ENCODE data around the gene ADA.
"Not testable (repeated sequence)": the region's sequence is repeated elsewhere in the genome, so short reads cannot be mapped to it uniquely, and the experiment has no call there.

ADA gene

DNA sequence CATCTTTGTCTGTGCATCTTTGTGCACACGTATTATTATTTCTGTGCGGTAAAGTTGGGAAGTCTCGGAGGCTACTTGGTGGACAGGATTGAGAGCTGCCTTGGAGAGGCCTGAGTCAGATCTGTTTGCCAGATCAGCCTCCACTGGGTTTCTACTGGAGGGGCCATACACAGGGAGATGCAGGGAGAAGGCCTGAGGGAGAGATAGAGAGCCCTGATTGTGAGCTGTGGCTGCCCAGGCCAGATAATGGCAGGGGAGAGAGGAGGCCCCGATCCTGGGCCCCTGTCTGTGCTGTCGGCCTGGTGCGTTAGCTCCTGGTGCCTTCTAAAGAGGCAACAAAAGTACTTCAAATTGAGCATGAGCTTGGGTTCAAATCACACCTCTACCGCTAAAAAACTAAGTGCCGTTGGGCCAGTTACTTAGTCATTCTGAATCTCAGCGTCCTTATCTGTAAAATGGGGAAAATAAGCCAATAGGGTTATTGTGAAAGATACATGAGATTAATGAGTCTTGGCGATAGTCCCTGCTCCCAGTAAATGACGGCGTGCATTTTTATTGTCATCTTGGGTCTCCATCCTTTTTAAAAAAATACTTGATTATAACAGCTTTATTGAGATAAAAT, 27.6 kb upstream of the ADA start:
- H3K9me3 ChIP-seq (ENCODE audit: control insufficient read depth, low read length): no peaks in the 10 kb centered on the region
- H3K36me3 ChIP-seq (ENCODE audit: control insufficient read depth, insufficient read depth, low read length): no peaks in the 10 kb centered on the region
- H3K4me3 ChIP-seq (ENCODE audit: insufficient read depth, low read depth, low read length): no peak overlapping the region
- WGBS, 2 experiments: 88 to 92% methylated on average over 12 of the region's 12 CpGs
- no peak overlapping the region for H3K27ac ChIP-seq (ENCODE audit: insufficient read depth, low read depth, low read length, poor library complexity, severe bottlenecking)
- no peaks in the 10 kb centered on the region for H3K27me3 ChIP-seq (ENCODE audit: control insufficient read depth, insufficient read depth, low read length, poor library complexity, severe bottlenecking)
- H3K4me1 ChIP-seq (ENCODE audit: control insufficient read depth, insufficient read depth, low read length): no peaks in the 10 kb centered on the region

DNA sequence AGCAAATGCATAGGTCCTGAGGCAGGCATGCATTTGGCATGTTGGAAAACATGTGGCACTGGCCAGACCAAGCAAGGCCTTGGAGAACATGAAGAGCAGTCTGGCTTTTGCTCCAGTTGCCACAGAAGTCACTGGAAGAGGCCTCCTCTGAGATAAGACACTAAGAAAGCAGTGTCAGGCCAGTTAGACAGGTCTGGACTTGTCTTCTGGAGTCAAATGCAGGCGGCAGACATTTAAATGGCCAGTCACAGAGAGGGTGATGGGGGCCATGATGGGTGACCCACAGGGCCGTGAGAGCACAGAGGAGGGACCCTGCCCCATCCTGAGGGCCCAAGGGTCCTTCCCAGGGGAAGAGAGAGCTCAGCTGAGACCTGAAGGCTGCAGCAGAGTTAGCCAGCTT, 26.7 kb upstream of the ADA start:
- 35 to 36% methylated on average over 2 of the region's 2 CpGs for WGBS, 2 experiments
- H3K36me3 ChIP-seq (ENCODE audit: control insufficient read depth, insufficient read depth, low read length): no peaks in the 10 kb centered on the region
- no peaks in the 10 kb centered on the region for H3K9me3 ChIP-seq (ENCODE audit: control insufficient read depth, low read length)
- H3K27me3 ChIP-seq (ENCODE audit: control insufficient read depth, insufficient read depth, low read length, poor library complexity, severe bottlenecking): no peaks in the 10 kb centered on the region
- no peak overlapping the region for H3K4me3 ChIP-seq (ENCODE audit: insufficient read depth, low read depth, low read length)
- peak overlapping the region; percentile 2 for H3K27ac ChIP-seq (ENCODE audit: insufficient read depth, low read depth, low read length, poor library complexity, severe bottlenecking)
- no peaks in the 10 kb centered on the region for H3K4me1 ChIP-seq (ENCODE audit: control insufficient read depth, insufficient read depth, low read length)

DNA sequence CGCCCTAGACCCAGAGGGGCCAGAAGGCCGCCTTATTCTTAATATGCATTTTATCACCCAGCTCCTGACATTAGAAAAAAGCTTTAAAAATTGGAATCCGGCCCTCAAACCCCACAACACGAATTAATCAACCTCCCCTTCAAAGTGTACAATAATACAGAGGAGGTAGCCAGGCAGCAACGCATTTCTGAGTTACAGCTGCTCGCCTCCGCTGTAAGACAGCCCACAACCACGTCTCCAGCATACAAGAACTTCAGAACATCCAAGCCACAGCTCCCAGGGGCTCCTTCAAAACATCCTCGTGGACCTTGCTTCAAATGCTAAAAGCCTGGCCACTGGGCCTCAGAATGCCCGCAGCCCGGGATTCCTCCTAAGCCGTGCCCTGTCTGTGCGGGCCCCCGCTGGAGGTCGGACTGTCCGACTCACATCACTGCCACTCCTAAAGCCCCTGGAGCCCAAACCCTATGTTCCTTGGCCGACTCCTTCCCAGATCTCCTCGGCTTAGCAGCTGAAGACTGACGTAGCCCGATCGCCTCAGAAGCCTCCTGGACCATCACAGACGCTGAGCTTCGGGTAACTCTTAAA, 20.9 kb upstream of the ADA start:
- not testable (repeated sequence) for H3K27me3 ChIP-seq (ENCODE audit: control insufficient read depth, insufficient read depth, low read length, poor library complexity, severe bottlenecking); H3K36me3 ChIP-seq (ENCODE audit: control insufficient read depth, insufficient read depth, low read length); H3K4me3 ChIP-seq (ENCODE audit: insufficient read depth, low read depth, low read length); H3K4me1 ChIP-seq (ENCODE audit: control insufficient read depth, insufficient read depth, low read length); H3K9me3 ChIP-seq (ENCODE audit: control insufficient read depth, low read length); H3K27ac ChIP-seq (ENCODE audit: insufficient read depth, low read depth, low read length, poor library complexity, severe bottlenecking)
- 93 to 96% methylated on average over 23 of the region's 23 CpGs for WGBS, 2 experiments

DNA sequence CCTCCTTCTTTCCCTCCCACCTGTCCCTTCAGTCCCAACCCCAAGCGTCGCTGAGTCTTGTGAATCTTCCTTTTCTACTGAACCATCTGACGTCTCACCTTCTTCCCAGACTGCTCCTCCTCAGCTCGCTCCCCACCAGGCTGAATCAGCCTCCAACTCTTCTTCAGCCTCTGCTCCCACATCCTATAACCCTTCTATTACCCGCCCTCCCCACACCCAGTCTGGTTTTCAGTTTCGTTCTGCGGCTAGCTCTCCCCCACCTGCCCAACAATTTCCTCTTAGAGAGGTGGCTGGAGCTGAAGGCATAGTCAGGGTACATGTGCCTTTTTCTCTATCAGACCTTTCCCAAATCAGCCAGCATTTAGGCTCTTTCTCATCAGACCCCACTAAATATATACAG, 20.0 kb upstream of the ADA start:
- WGBS, 2 experiments: 94 to 96% methylated on average over 6 of the region's 7 CpGs
- not testable (repeated sequence) for H3K9me3 ChIP-seq (ENCODE audit: control insufficient read depth, low read length); H3K4me3 ChIP-seq (ENCODE audit: insufficient read depth, low read depth, low read length); H3K4me1 ChIP-seq (ENCODE audit: control insufficient read depth, insufficient read depth, low read length); H3K27me3 ChIP-seq (ENCODE audit: control insufficient read depth, insufficient read depth, low read length, poor library complexity, severe bottlenecking); H3K36me3 ChIP-seq (ENCODE audit: control insufficient read depth, insufficient read depth, low read length); H3K27ac ChIP-seq (ENCODE audit: insufficient read depth, low read depth, low read length, poor library complexity, severe bottlenecking)

DNA sequence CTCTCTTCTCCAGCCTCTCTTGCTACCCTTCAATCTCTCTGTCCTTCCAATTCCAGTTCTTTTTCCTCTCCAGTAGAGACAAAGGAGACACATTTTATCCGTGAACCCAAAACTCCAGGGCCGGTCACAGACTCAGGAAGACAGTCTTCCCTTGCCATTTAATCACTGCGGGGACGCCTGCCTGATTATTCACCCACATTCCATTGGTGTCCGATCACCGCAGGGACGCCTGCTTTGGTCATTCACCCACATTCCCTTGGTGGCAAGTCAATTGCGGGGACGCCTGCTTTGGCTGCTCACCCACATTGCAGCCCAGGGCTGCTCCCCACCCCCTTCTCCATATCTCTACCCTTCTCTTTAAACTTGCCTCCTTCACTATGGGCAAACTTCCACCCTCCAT, 19.4 kb upstream of the ADA start:
- not testable (repeated sequence) for H3K4me3 ChIP-seq (ENCODE audit: insufficient read depth, low read depth, low read length); H3K9me3 ChIP-seq (ENCODE audit: control insufficient read depth, low read length); H3K27ac ChIP-seq (ENCODE audit: insufficient read depth, low read depth, low read length, poor library complexity, severe bottlenecking); H3K4me1 ChIP-seq (ENCODE audit: control insufficient read depth, insufficient read depth, low read length); H3K27me3 ChIP-seq (ENCODE audit: control insufficient read depth, insufficient read depth, low read length, poor library complexity, severe bottlenecking); H3K36me3 ChIP-seq (ENCODE audit: control insufficient read depth, insufficient read depth, low read length)
- WGBS, 2 experiments: 93 to 94% methylated on average over 9 of the region's 9 CpGs

DNA sequence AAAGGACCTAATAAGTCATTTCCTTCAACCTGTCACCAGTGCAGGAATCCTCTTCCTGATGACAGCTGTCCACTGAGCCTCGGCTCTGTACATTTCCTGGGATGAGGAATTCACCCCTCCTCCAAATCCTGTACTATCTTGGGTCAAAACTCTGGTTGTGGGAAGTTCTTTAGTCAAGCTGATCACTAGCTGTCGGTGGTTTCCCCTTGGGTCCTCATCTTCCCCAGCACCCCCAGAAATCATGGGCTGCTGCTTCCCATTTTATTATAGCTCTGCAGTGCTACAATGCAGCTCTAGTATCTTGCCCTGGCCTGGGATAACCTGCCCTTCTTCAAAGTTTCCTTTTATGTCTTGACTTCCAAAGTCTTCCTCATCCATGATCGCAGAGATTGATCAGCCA, 14.6 kb upstream of the ADA start:
- Histone ChIP-seq H3K4me1 (ENCODE audit: control insufficient read depth, insufficient read depth, low read length) (no peaks in the 10 kb centered on the region), H3K27me3 (ENCODE audit: control insufficient read depth, insufficient read depth, low read length, poor library complexity, severe bottlenecking) (no peaks in the 10 kb centered on the region), H3K36me3 (ENCODE audit: control insufficient read depth, insufficient read depth, low read length) (no peaks in the 10 kb centered on the region), H3K27ac (ENCODE audit: insufficient read depth, low read depth, low read length, poor library complexity, severe bottlenecking) (no peak overlapping the region), H3K9me3 (ENCODE audit: control insufficient read depth, low read length) (no peaks in the 10 kb centered on the region), H3K4me3 (ENCODE audit: insufficient read depth, low read depth, low read length) (no peak overlapping the region)
- WGBS, 2 experiments: 93 to 95% methylated on average over 3 of the region's 3 CpGs

DNA sequence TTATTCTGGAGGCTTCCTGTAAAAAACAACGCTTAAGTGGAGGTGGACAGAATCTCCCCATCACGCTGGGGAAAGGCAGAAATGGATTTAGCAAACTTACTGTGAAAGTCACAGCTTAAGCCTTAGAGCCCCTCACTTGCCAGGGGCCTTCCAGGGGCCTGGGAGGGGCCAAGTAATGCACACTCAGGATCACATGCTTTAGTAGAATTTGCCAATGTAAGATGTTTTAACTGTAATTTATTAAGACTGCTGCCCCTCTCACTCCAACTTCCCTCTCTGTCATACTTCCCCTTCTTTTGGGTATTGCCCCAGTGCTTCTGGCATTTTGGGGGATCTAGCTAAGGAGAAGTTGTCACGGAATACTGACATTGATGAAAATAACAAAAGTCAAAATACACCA, 12.6 kb upstream of the ADA start:
- Histone ChIP-seq H3K27me3 (ENCODE audit: control insufficient read depth, insufficient read depth, low read length, poor library complexity, severe bottlenecking) (no peaks in the 10 kb centered on the region), H3K4me1 (ENCODE audit: control insufficient read depth, insufficient read depth, low read length) (no peaks in the 10 kb centered on the region), H3K36me3 (ENCODE audit: control insufficient read depth, insufficient read depth, low read length) (no peaks in the 10 kb centered on the region), H3K4me3 (ENCODE audit: insufficient read depth, low read depth, low read length) (no peak overlapping the region), H3K9me3 (ENCODE audit: control insufficient read depth, low read length) (no peaks in the 10 kb centered on the region), H3K27ac (ENCODE audit: insufficient read depth, low read depth, low read length, poor library complexity, severe bottlenecking) (no peak overlapping the region)
- WGBS, 2 experiments: 81 to 90% methylated on average over 2 to 3 of the region's 3 CpGs

DNA sequence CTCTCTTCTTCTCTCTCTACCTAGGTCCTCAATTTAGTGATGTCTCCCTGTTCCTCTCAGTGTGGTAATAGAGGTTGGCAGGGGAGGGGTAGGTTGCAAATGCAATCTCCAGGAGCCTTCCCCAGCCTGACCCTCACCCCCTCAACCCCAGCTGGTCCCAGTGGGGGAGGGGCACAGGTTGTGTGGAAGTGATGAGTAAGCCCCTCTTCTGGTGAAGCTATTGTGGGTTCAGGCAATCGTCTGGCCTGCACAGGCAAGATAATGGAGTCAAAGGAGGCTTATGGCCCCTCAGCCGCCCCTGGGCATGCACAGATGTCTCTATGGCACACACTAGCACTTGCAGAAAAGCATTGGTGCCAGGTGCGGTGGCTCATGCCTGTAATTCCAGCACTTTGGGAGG, 10.8 kb upstream of the ADA start:
- Histone ChIP-seq H3K9me3 (ENCODE audit: control insufficient read depth, low read length) (no peaks in the 10 kb centered on the region), H3K4me3 (ENCODE audit: insufficient read depth, low read depth, low read length) (no peak overlapping the region), H3K36me3 (ENCODE audit: control insufficient read depth, insufficient read depth, low read length) (no peaks in the 10 kb centered on the region), H3K27ac (ENCODE audit: insufficient read depth, low read depth, low read length, poor library complexity, severe bottlenecking) (no peak overlapping the region), H3K27me3 (ENCODE audit: control insufficient read depth, insufficient read depth, low read length, poor library complexity, severe bottlenecking) (no peaks in the 10 kb centered on the region), H3K4me1 (ENCODE audit: control insufficient read depth, insufficient read depth, low read length) (no peaks in the 10 kb centered on the region)
- WGBS, 2 experiments: 52 to 56% methylated on average over 3 of the region's 3 CpGs

DNA sequence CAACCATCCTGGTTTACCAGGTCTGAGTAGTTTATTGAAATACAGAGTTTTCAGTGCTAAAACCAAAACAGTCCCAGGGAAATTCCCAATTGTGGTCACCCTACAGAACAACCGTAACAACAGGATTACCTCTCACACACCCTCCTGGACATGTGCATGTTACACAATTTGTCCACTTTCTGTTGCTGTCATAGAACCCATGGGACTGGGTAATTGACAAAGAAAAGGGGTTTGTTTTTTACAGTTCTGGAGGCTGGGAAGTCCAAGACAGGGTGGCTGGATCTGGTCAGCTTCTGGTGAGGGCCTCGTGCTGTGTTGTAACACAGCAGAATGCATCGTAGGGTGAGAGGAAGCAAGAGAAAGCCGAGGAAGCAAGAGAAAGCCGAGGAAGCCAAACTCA, 9.1 kb upstream of the ADA start:
- Histone ChIP-seq H3K36me3 (ENCODE audit: control insufficient read depth, insufficient read depth, low read length) (no peaks in the 10 kb centered on the region), H3K27ac (ENCODE audit: insufficient read depth, low read depth, low read length, poor library complexity, severe bottlenecking) (no peak overlapping the region), H3K27me3 (ENCODE audit: control insufficient read depth, insufficient read depth, low read length, poor library complexity, severe bottlenecking) (no peaks in the 10 kb centered on the region), H3K4me3 (ENCODE audit: insufficient read depth, low read depth, low read length) (no peak overlapping the region), H3K4me1 (ENCODE audit: control insufficient read depth, insufficient read depth, low read length) (peaks cover 5% of the 10 kb centered on the region), H3K9me3 (ENCODE audit: control insufficient read depth, low read length) (no peaks in the 10 kb centered on the region)
- 87 to 95% methylated on average over 5 of the region's 5 CpGs for WGBS, 2 experiments

DNA sequence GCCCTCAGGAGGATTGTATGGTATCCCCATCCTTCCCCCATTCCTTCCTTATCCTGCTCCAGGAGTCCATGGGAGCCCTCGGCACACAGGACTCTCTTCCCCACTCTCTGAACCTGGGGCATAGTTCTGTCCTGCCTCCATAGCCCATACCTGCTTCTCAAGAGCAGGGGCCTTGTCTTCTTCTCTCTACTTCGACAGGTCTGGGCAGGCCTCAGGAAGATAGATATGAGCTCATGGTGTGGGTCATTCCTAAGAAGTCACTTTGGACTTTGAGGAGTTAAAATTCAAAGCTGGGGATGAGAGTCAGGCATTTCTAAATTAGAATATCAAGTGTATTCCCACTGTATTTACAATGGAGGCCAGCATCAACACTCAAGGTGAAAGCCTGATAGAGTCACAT, 8.4 kb upstream of the ADA start:
- WGBS, 2 experiments: 92 to 93% methylated on average over 2 of the region's 2 CpGs
- Histone ChIP-seq H3K36me3 (ENCODE audit: control insufficient read depth, insufficient read depth, low read length) (no peaks in the 10 kb centered on the region), H3K4me1 (ENCODE audit: control insufficient read depth, insufficient read depth, low read length) (peaks cover 5% of the 10 kb centered on the region), H3K4me3 (ENCODE audit: insufficient read depth, low read depth, low read length) (no peak overlapping the region), H3K9me3 (ENCODE audit: control insufficient read depth, low read length) (no peaks in the 10 kb centered on the region), H3K27ac (ENCODE audit: insufficient read depth, low read depth, low read length, poor library complexity, severe bottlenecking) (no peak overlapping the region), H3K27me3 (ENCODE audit: control insufficient read depth, insufficient read depth, low read length, poor library complexity, severe bottlenecking) (no peaks in the 10 kb centered on the region)

DNA sequence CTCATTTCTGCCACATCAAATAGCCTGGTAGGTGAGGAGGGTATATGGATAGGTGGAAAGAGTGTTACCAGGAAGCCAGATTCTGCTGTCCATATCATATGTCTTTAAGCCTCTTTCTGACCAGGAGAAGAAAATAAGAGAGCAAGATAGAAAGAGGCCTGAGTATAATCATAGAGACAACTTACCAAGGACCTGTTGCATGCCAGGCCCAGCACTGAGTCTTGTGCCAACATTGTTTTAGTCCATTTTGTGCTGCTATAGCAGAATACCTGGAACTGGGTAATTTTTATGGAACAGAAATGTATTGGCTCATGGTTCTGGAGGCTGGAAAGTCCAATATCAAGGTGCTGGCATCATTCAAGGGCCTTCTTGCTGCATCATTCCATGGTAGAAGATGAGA, 7.3 kb upstream of the ADA start:
- no peaks in the 10 kb centered on the region for H3K27me3 ChIP-seq (ENCODE audit: control insufficient read depth, insufficient read depth, low read length, poor library complexity, severe bottlenecking)
- no peaks in the 10 kb centered on the region for H3K9me3 ChIP-seq (ENCODE audit: control insufficient read depth, low read length)
- H3K4me3 ChIP-seq (ENCODE audit: insufficient read depth, low read depth, low read length): no peak overlapping the region
- H3K4me1 ChIP-seq (ENCODE audit: control insufficient read depth, insufficient read depth, low read length): peaks cover 5% of the 10 kb centered on the region
- no peaks in the 10 kb centered on the region for H3K36me3 ChIP-seq (ENCODE audit: control insufficient read depth, insufficient read depth, low read length)
- no peak overlapping the region for H3K27ac ChIP-seq (ENCODE audit: insufficient read depth, low read depth, low read length, poor library complexity, severe bottlenecking)
